ENCODE measurements around the gene CNOT4.

GRCh38 chr7:135519233-135519688 lies 9.4 kb upstream of the CNOT4 start:
- TF ChIP-seq RAD21 (IDR thresholded peaks at IDR 0.05 in 1 of 2, conservative IDR thresholded peaks at IDR 0.05 in 1 of 2; ENCODE audit: low read depth in 2 of 2, low read length in 2 of 2): no peak
- no peak for TF ChIP-seq SAP30 (IDR thresholded peaks at IDR 0.05; ENCODE audit: insufficient read depth, insufficient replicate concordance, low read length)
